Uterus (tissue), 4 donors: ENCODE data around the gene TRH. TPM values are rescaled to one million over a fixed set of nuclear protein-coding genes. Genes with fewer than 3 reads are reported as not detected.
A peak's percentile ranks its signal among the peaks of the same experiment; 100 is the strongest.

ENCODE experiments used
- DNase-seq, 2 donors: peaks; one replicate each; pipeline ENCODE4 v3.0.0-alpha.2; 2019 to 2020
- H3K27ac ChIP-seq, 2 donors: fragments of 200-600 bp; sonication (generic); 1 replicate in 1 of 2; 2 replicates in 1 of 2; pipeline ENCODE4 v1.5.1; 2016 to 2018
- H3K27me3 ChIP-seq, 2 donors: fragments of 200-600 bp; sonication (generic); one replicate each; pipeline ENCODE4 v1.5.1; 2018 to 2019; ENCODE audit warnings: control low read depth in 1 of 2
- H3K36me3 ChIP-seq, 2 donors: fragments of 200-600 bp; sonication (generic); one replicate each; pipeline ENCODE4 v1.5.1; 2019; ENCODE audit warnings: control low read depth in 1 of 2
- H3K4me1 ChIP-seq, 2 donors: fragments of 200-600 bp; sonication (generic); one replicate each; pipeline ENCODE4 v1.5.1; 2018 to 2019; ENCODE audit warnings: control low read depth in 1 of 2
- H3K4me3 ChIP-seq, 2 donors: fragments of 200-600 bp; sonication (generic); 1 replicate in 1 of 2; 2 replicates in 1 of 2; pipeline ENCODE4 v1.5.1; 2018 to 2019; ENCODE audit warnings: mild to moderate bottlenecking in 1 of 2
- H3K9me3 ChIP-seq, 2 donors: fragments of 200-600 bp; sonication (generic); one replicate each; pipeline ENCODE4 v1.5.1; 2019; ENCODE audit warnings: control low read depth in 1 of 2
- POLR2A ChIP-seq, 2 donors: fragments of 450-650 bp; IDR thresholded peaks; one replicate each; pipeline ENCODE4 v1.6.1; 2016; ENCODE audit warnings: antibody characterized with exemption in 2 of 2, mild to moderate bottlenecking in 1 of 2, moderate library complexity in 1 of 2
- intact Hi-C: fragments of 100-400 bp; cut with DNase I; formaldehyde crosslinking; loops from one replicate; pipeline ENCODE4 v1.15.1; 2023; ENCODE audit warnings: low total_unique reads
- total RNA-seq, 4 donors: library from RNA; depleted of rRNA in 3 of 4; stranded (reverse); fragments of >200 nt in 3 of 4; gene quantifications; one replicate each; pipeline versions ENCODE4 v1.1.0 to v1.2.4, GENCODE V29; 2014 to 2023
- TF ChIP-seq, protein P1 (sequence below), 4 experiments: fragments of 200-600 bp in 2 of 4; fragments of 450-650 bp in 2 of 4; sonication (generic) in 2 of 4; IDR thresholded peaks; one replicate each; pipeline ENCODE4 v1.5.1; 2016 to 2019; ENCODE audit warnings: antibody characterized with exemption in 4 of 4, mild to moderate bottlenecking in 2 of 4, moderate library complexity in 1 of 4
- donor health status: DM: yes; HTN: yes; CAD: no.

The TRH gene, protein sequence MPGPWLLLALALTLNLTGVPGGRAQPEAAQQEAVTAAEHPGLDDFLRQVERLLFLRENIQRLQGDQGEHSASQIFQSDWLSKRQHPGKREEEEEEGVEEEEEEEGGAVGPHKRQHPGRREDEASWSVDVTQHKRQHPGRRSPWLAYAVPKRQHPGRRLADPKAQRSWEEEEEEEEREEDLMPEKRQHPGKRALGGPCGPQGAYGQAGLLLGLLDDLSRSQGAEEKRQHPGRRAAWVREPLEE
- under 1 TPM in 1 of 4 donors, not detected in 3; 0.37 TPM for total RNA-seq

DNA sequence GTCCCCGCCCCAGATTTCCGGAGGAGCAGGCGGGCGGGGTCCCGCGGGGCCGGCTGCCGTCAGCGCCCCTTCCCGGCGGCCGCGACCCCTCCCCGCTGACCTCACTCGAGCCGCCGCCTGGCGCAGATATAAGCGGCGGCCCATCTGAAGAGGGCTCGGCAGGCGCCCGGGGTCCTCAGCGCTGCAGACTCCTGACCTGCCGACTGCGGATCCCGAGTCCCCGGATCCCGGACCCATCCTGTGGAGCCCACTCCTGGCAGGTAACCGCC lies at the start of gene TRH:
TRH (plus strand) TSS at position 157 of the 269 bp plus-strand sequence. CDS start 1,097 bp downstream, outside the sequence.
- DNase-seq, result no peak
- peaks cover 18 to 23% of the 10 kb centered on the region in 2 donors for H3K27me3 ChIP-seq
- H3K36me3 ChIP-seq, result no peaks in the 10 kb centered on the region
- H3K9me3 ChIP-seq, result no peaks in the 10 kb centered on the region
- peaks cover 0 to 13% of the 10 kb centered on the region in 2 donors for H3K4me1 ChIP-seq
- no peak within 1 kb of the TSS for H3K4me3 ChIP-seq
- H3K27ac ChIP-seq, result no peak within 1 kb of the TSS
- TF ChIP-seq POLR2A (IDR thresholded peaks at IDR 0.05), result no peak
- TF ChIP-seq, protein P1, sequence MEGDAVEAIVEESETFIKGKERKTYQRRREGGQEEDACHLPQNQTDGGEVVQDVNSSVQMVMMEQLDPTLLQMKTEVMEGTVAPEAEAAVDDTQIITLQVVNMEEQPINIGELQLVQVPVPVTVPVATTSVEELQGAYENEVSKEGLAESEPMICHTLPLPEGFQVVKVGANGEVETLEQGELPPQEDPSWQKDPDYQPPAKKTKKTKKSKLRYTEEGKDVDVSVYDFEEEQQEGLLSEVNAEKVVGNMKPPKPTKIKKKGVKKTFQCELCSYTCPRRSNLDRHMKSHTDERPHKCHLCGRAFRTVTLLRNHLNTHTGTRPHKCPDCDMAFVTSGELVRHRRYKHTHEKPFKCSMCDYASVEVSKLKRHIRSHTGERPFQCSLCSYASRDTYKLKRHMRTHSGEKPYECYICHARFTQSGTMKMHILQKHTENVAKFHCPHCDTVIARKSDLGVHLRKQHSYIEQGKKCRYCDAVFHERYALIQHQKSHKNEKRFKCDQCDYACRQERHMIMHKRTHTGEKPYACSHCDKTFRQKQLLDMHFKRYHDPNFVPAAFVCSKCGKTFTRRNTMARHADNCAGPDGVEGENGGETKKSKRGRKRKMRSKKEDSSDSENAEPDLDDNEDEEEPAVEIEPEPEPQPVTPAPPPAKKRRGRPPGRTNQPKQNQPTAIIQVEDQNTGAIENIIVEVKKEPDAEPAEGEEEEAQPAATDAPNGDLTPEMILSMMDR (IDR thresholded peaks at IDR 0.05), result no peak
- intact Hi-C loops, result no loop called here

DNA sequence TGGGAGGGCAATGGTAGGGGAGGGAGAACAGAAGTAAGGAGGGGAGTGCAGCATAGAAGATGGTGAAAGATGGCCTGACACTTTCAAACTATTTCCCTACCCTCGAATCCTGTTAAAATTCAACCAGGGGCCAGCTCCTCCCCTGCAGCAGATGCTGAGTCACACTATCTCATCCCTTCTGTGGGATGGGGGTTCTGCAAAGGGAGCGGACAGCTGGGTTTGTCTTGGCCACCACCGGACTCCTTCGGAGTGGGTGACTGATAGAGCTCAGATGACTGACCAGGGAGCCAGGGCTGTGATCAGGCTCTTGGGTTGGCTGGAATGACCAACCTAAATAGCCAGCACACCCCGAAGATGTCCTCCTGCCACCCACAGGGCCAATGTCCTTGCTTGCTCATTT lies 47.4 kb upstream of the TRH start:
- no peak for DNase-seq
- H3K27me3 ChIP-seq, result no peaks in the 10 kb centered on the region
- no peaks in the 10 kb centered on the region for H3K4me1 ChIP-seq
- intact Hi-C loops, result no loop called here
- TF ChIP-seq, protein P1 (IDR thresholded peaks at IDR 0.05), result no peak
- TF ChIP-seq POLR2A (IDR thresholded peaks at IDR 0.05), result no peak
- no peak overlapping the region for H3K4me3 ChIP-seq
- no peak overlapping the region for H3K27ac ChIP-seq
- no peaks in the 10 kb centered on the region for H3K9me3 ChIP-seq
- no peaks in the 10 kb centered on the region for H3K36me3 ChIP-seq

DNA sequence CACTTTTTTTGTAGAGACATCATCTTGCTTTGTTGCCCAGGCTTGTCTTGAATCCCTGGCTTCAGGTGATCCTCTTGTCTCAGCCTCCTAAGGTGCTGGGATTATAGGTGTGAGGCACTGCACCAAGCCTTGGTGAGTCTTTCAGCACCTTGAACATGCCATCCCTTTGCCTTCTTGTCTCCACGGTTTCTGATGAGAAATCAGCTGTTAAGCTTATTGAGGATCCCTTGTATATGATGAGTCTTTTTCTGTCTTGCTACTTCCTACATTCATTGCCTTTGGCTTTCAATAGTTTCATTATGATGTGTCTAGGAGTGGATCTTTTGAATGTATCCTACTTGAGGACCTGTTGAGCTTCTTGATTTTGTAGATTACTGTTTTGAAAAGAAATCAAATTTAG lies 45.1 kb upstream of the TRH start:
- no peak overlapping the region for H3K27ac ChIP-seq
- no peaks in the 10 kb centered on the region for H3K4me1 ChIP-seq
- H3K4me3 ChIP-seq, result no peak overlapping the region
- no peaks in the 10 kb centered on the region for H3K27me3 ChIP-seq
- DNase-seq, result no peak
- no peaks in the 10 kb centered on the region for H3K36me3 ChIP-seq
- intact Hi-C loops, result no loop called here
- TF ChIP-seq, protein P1 (IDR thresholded peaks at IDR 0.05), result no peak
- no peak for TF ChIP-seq POLR2A (IDR thresholded peaks at IDR 0.05)
- no peaks in the 10 kb centered on the region for H3K9me3 ChIP-seq

DNA sequence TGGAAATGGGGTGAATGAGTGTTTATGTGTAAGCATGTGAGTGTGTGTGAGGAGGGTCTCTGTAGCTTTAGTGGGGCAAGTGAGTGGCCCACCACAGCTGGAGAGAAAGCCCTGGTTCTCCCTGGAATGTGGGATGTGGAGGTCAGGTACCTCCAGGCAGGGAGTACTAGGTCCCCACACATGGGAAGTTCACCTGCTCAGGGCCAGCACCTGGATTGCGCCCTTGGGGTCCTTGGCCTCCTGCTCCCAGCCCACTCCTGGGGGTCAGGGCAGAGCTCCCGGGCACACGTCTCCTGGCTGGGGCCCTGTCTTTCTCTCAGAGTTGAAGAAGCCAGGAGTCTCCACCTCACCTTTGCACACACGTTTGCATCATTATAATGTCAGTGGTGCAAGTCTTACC lies 41.0 kb upstream of the TRH start:
- Histone ChIP-seq H3K4me1 (no peaks in the 10 kb centered on the region), H3K4me3 (no peak overlapping the region), H3K9me3 (no peaks in the 10 kb centered on the region), H3K36me3 (no peaks in the 10 kb centered on the region), H3K27ac (no peak overlapping the region), H3K27me3 (no peaks in the 10 kb centered on the region)
- TF ChIP-seq, protein P1 (IDR thresholded peaks at IDR 0.05), result no peak
- no peak for TF ChIP-seq POLR2A (IDR thresholded peaks at IDR 0.05)
- no peak for DNase-seq
- intact Hi-C loops, result loop anchor here (10.0 kb wide), 1 partner anchor 279 kb away; no protein-coding TSS in a partner anchor

DNA sequence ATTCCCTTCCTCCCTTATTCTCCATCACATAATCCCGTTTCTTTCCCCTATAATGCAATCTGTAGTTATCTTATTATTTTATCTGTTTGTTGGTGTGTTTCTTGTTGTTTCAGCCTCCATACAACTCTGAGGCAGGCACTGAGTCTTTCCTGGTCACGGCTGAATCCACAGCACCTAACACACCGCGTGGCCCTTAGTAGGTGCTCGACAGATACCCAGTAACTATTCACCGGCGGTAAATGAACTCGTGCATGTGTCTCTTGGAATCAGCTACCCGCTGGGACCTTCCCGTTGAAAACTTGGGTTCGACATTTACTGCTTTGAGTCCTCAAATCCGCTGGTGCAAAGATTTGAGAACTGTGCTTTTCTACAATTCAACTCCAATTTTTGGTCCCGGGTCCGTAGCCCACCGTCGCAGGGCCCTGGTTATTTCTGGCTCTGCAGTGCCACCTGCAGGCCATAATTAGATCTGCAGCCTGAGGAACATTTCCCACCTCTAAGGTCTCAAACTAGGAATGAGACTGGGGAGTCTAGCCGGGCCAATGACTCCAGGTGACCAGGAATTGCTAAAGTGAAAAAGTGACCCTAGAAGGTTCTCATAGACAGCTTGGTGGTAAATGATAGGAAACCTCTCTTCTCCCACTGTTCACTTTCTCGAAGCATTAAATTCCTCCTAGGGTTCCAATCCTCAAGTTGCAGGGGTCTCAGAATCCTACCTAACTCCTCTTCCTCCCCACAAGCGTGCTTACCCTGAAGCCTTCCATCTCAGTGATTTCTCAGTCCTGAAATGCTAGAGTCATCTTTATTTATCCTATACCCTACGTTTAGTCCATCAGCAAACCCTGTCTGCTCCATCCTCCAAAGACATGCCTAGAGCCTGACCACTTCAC lies 40.0 kb upstream of the TRH start:
- intact Hi-C loops, result loop anchor here (10.0 kb wide), 1 partner anchor 280 kb away; no protein-coding TSS in a partner anchor
- H3K4me3 ChIP-seq, result no peak overlapping the region
- peak; percentile 22 to 37 for DNase-seq
- no peak for TF ChIP-seq POLR2A (IDR thresholded peaks at IDR 0.05)
- TF ChIP-seq, protein P1 (IDR thresholded peaks at IDR 0.05), result peak; percentile 86 to 89 (median 87)
- no peaks in the 10 kb centered on the region for H3K27me3 ChIP-seq
- no peaks in the 10 kb centered on the region for H3K9me3 ChIP-seq
- H3K27ac ChIP-seq, result no peak overlapping the region
- no peaks in the 10 kb centered on the region for H3K36me3 ChIP-seq
- no peaks in the 10 kb centered on the region for H3K4me1 ChIP-seq
